ENCODE results near the gene TMCC2.
A peak's percentile ranks its signal among the peaks of the same experiment; 100 is the strongest.
"Not testable (repeated sequence)": the region's sequence is repeated elsewhere in the genome, so short reads cannot be mapped to it uniquely, and the experiment has no call there.

TMCC2 gene

GRCh38 chr1:205263580-205264190 lies 35.9 kb downstream of the TMCC2 start:
- no peak for DNase-seq

GRCh38 chr1:205266611-205267305 lies 39.0 kb downstream of the TMCC2 start:
- no peak for DNase-seq

- DNase-seq = no peak
These were observed 39.7 kb downstream of the TMCC2 start for GRCh38 chr1:205267306-205267902.

GRCh38 chr1:205268846-205269680 lies 41.3 kb downstream of the TMCC2 start:
- DNase-seq = no peak

- no peak for DNase-seq
These were observed 42.0 kb downstream of the TMCC2 start for GRCh38 chr1:205269711-205270110.

GRCh38 chr1:205270271-205270670 lies 42.5 kb downstream of the TMCC2 start:
- no peak for DNase-seq

- DNase-seq = no peak
These were observed 43.0 kb downstream of the TMCC2 start for GRCh38 chr1:205270764-205271163.

GRCh38 chr1:205271277-205271676 lies 43.5 kb downstream of the TMCC2 start:
- no peak for DNase-seq

- no peak for DNase-seq
These were observed 44.0 kb downstream of the TMCC2 start for GRCh38 chr1:205271745-205272144.

- DNase-seq = no peak
These were observed 44.8 kb downstream of the TMCC2 start for GRCh38 chr1:205272536-205272935.

GRCh38 chr1:205273551-205273982 lies 45.8 kb downstream of the TMCC2 start:
- peak; percentile 81 for DNase-seq

- DNase-seq = no peak
These were observed 46.4 kb downstream of the TMCC2 start for GRCh38 chr1:205274041-205274691.

- DNase-seq = no peak
These were observed 47.4 kb downstream of the TMCC2 start for GRCh38 chr1:205275133-205275532.

GRCh38 chr1:205275916-205276688 lies 48.4 kb downstream of the TMCC2 start:
- DNase-seq = no peak

GRCh38 chr1:205276689-205277065 lies 48.9 kb downstream of the TMCC2 start:
- no peak for DNase-seq

GRCh38 chr1:205279986-205280385 lies 52.2 kb downstream of the TMCC2 start:
- DNase-seq = no peak

GRCh38 chr1:205280666-205281395 lies 53.1 kb downstream of the TMCC2 start:
- DNase-seq = not testable (repeated sequence)

GRCh38 chr1:205283270-205284147 lies 55.8 kb downstream of the TMCC2 start:
- DNase-seq = no peak

GRCh38 chr1:205284420-205285144 lies 56.8 kb downstream of the TMCC2 start:
- peak; percentile 72 for DNase-seq

All from activated T-cell treated with anti-CD3 and anti-CD28 coated beads for 4 hours (primary cell).